ENCODE data around the gene SAMD8. TPM values are rescaled to one million over a fixed set of nuclear protein-coding genes. Genes with fewer than 3 reads are reported as not detected.
A peak's percentile ranks its signal among the peaks of the same experiment; 100 is the strongest.

The SAMD8 gene
- total and polyA plus RNA-seq, 10 of the 15 experiments (the other 5 are each of a cell fraction or from before 2014, with no cell fraction given): 2.8 to 26.0 (median 9.3) TPM

DNA sequence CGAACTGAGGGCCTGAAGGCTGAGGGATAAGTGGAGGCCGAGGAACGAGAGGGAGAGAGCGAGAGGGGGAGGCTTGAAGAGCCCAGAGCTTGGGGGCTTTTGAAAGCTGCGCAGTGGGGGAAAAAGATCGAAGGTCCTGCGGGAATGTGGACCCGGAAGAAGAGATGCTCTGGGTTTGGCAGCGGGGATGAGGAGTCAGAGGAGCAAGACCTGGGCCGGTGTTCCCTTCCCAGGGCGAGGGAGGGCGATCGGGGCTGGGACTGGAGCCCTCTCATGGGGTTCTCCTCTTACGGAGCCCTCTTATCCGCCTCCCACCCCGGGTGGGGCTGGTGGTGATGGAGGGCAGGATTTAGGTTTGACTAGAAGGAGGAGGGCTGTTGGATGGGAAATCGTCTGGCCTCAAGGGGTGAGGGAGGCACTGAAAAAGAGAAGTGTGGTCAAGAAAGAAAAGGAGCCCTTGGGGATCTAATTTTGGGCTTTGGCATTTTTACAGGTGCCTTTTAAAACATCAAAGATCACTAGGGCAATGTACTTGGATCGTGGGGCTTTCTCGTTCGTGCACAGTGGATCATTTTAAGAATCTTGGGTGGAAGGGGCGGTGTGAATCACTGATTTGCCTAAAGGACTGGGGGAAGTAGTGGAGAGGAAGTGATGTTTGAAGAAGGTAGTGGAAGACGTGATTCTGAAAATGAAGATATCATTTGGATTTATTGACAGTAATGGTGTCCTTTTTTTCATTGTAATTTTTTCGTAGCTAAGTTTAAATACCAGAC, 637 bp downstream of the SAMD8 start (continued):
- TF ChIP-seq, protein P1, sequence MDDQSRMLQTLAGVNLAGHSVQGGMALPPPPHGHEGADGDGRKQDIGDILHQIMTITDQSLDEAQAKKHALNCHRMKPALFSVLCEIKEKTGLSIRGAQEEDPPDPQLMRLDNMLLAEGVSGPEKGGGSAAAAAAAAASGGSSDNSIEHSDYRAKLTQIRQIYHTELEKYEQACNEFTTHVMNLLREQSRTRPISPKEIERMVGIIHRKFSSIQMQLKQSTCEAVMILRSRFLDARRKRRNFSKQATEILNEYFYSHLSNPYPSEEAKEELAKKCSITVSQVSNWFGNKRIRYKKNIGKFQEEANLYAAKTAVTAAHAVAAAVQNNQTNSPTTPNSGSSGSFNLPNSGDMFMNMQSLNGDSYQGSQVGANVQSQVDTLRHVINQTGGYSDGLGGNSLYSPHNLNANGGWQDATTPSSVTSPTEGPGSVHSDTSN (IDR thresholded peaks at IDR 0.05; ENCODE audit: insufficient replicate concordance, low read depth, low read length): no peak
- TF ChIP-seq ATF7 (IDR thresholded peaks at IDR 0.05; ENCODE audit: low read depth) (peak; percentile 47; the same call in 1 of the 2 replicates), RAD21 (IDR thresholded peaks at IDR 0.05; ENCODE audit: insufficient read depth, low read depth, low read length) (no peak), BACH1 (IDR thresholded peaks at IDR 0.05; ENCODE audit: borderline replicate concordance) (0 out of 2 replicates have a peak, but pooled peaks have one; percentile 14), TAF1 (IDR thresholded peaks at IDR 0.05; ENCODE audit: borderline replicate concordance, low read depth, low read length) (0 out of 2 replicates have a peak, but pooled peaks have one; percentile 28), MTA3 (IDR thresholded peaks at IDR 0.05; ENCODE audit: borderline replicate concordance, low read length) (0 out of 2 replicates have a peak, but pooled peaks have one; percentile 55), NKRF (conservative IDR thresholded peaks at IDR 0.05) (0 out of 2 replicates have a peak, but pooled peaks have one; percentile 9), GABPA (IDR thresholded peaks at IDR 0.05; ENCODE audit: low read depth) (0 out of 2 replicates have a peak, but pooled peaks have one; percentile 53), SPI1 (IDR thresholded peaks at IDR 0.05; ENCODE audit: borderline replicate concordance, insufficient read depth, low read depth, low read length) (peak; percentile 78; the same call in 1 of the 2 replicates), MLLT1 (IDR thresholded peaks at IDR 0.05) (peak; percentile 61; the same call in 1 of the 2 replicates), SMAD1 (IDR thresholded peaks at IDR 0.05; ENCODE audit: low read depth, partially characterized antibody) (no peak), TBL1XR1 (IDR thresholded peaks at IDR 0.05; ENCODE audit: low read depth, low read length) (no peak), ZNF24 (IDR thresholded peaks at IDR 0.05) (0 out of 2 replicates have a peak, but pooled peaks have one; percentile 5), NFXL1 (IDR thresholded peaks at IDR 0.05; ENCODE audit: borderline replicate concordance) (no peak), IKZF2 (IDR thresholded peaks at IDR 0.05) (peak; percentile 73 to 74; a peak in 3 of 4 replicates), RUNX3 (IDR thresholded peaks at IDR 0.05; ENCODE audit: low read length) (peak; percentile 60)
- TF ChIP-seq, protein P2, sequence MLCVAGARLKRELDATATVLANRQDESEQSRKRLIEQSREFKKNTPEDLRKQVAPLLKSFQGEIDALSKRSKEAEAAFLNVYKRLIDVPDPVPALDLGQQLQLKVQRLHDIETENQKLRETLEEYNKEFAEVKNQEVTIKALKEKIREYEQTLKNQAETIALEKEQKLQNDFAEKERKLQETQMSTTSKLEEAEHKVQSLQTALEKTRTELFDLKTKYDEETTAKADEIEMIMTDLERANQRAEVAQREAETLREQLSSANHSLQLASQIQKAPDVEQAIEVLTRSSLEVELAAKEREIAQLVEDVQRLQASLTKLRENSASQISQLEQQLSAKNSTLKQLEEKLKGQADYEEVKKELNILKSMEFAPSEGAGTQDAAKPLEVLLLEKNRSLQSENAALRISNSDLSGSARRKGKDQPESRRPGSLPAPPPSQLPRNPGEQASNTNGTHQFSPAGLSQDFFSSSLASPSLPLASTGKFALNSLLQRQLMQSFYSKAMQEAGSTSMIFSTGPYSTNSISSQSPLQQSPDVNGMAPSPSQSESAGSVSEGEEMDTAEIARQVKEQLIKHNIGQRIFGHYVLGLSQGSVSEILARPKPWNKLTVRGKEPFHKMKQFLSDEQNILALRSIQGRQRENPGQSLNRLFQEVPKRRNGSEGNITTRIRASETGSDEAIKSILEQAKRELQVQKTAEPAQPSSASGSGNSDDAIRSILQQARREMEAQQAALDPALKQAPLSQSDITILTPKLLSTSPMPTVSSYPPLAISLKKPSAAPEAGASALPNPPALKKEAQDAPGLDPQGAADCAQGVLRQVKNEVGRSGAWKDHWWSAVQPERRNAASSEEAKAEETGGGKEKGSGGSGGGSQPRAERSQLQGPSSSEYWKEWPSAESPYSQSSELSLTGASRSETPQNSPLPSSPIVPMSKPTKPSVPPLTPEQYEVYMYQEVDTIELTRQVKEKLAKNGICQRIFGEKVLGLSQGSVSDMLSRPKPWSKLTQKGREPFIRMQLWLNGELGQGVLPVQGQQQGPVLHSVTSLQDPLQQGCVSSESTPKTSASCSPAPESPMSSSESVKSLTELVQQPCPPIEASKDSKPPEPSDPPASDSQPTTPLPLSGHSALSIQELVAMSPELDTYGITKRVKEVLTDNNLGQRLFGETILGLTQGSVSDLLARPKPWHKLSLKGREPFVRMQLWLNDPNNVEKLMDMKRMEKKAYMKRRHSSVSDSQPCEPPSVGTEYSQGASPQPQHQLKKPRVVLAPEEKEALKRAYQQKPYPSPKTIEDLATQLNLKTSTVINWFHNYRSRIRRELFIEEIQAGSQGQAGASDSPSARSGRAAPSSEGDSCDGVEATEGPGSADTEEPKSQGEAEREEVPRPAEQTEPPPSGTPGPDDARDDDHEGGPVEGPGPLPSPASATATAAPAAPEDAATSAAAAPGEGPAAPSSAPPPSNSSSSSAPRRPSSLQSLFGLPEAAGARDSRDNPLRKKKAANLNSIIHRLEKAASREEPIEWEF (IDR thresholded peaks at IDR 0.05; ENCODE audit: insufficient replicate concordance, low read depth, low read length): no peak

Data from GM12878 (cell line).